B cell (primary cell): ENCODE measurements around the gene CACNA1G. TPM values are rescaled to one million over a fixed set of nuclear protein-coding genes. Genes with fewer than 3 reads are reported as not detected.

ENCODE experiments used
- ATAC-seq: fragments of 200-7000 bp; cut with Tn5 transposase; one replicate; pipeline ENCODE4 v1.10.0; 2021; ENCODE audit warnings: low read depth, mild to moderate bottlenecking, moderate number of reproducible peaks, moderate library complexity
- CTCF ChIA-PET: fragments of 350-600 bp; sonication (Branson Sonifier 250); formaldehyde crosslinking; loops from one replicate; lab custom pipeline; 2021; ENCODE audit warnings: antibody characterized with exemption, inconsistent platforms; lab: Charles Lee
- POLR2A ChIA-PET: fragments of 350-600 bp; sonication (Branson Sonifier 250); formaldehyde crosslinking; loops from one replicate; lab custom pipeline; 2021; ENCODE audit warnings: antibody characterized with exemption; lab: Charles Lee
- DNase-seq: peaks from one replicate; pipeline ENCODE4 v3.0.0; 2013
- H2AFZ ChIP-seq: 2 replicates; pipeline ENCODE4 v1.6.1; 2012; ENCODE audit warnings: mild to moderate bottlenecking, low read depth, low read length; ENCODE audit not compliant: insufficient read depth, poor library complexity, severe bottlenecking
- H3K27ac ChIP-seq, 2 donors: 1 replicate in 1 of 2; 2 replicates in 1 of 2; pipeline ENCODE4 v1.5.1; 2012 to 2013; ENCODE audit warnings: low read length in 2 of 2, mild to moderate bottlenecking in 2 of 2, moderate library complexity in 1 of 2
- H3K27me3 ChIP-seq, 4 experiments: fragments of 200-600 bp in 1 of 4; sonication (generic) in 1 of 4; replicated peaks in 1 of 4; 1 replicate in 2 of 4; 2 replicates in 2 of 4; pipeline versions ENCODE4 v1.6.1 to v1.7.0; 2013 to 2016; ENCODE audit warnings: low read length in 3 of 4, mild to moderate bottlenecking in 2 of 4, mixed read lengths in 1 of 4, moderate library complexity in 1 of 4; ENCODE audit not compliant: insufficient read depth in 4 of 4, control insufficient read depth in 3 of 4; ENCODE audit errors: control extremely low read depth in 1 of 4
- H3K36me3 ChIP-seq, 2 experiments: replicated peaks in 1 of 2; 1 replicate in 1 of 2; 2 replicates in 1 of 2; pipeline versions ENCODE4 v1.6.1 to v1.7.1; 2013; ENCODE audit warnings: low read length in 1 of 2; ENCODE audit not compliant: insufficient read depth in 2 of 2, control insufficient read depth in 1 of 2; ENCODE audit errors: control extremely low read depth in 1 of 2, extremely low read depth in 1 of 2
- H3K4me1 ChIP-seq, 2 donors: fragments of 200-600 bp in 1 of 2; sonication (generic) in 1 of 2; 1 replicate in 1 of 2; 2 replicates in 1 of 2; pipeline versions ENCODE4 v1.5.1 to v1.6.1; 2013 to 2017; ENCODE audit warnings: low read length in 2 of 2; ENCODE audit not compliant: control insufficient read depth in 2 of 2, insufficient read depth in 2 of 2
- H3K4me2 ChIP-seq: replicated peaks from 2 replicates; pipeline ENCODE3; 2012; ENCODE audit warnings: mild to moderate bottlenecking, low read depth, low read length; ENCODE audit not compliant: poor library complexity, severe bottlenecking
- H3K4me3 ChIP-seq, 5 experiments: fragments of 200-600 bp in 1 of 5; sonication (generic) in 1 of 5; 1 replicate in 3 of 5; 2 replicates in 2 of 5; pipeline versions ENCODE4 v1.5.1 to v1.7.0; 2011 to 2016; ENCODE audit warnings: low read length in 4 of 5, mild to moderate bottlenecking in 4 of 5, low read depth in 2 of 5, control low read depth in 1 of 5, moderate library complexity in 1 of 5; ENCODE audit not compliant: insufficient read depth in 1 of 5; ENCODE audit errors: control extremely low read depth in 1 of 5, extremely low read depth in 1 of 5
- H3K79me2 ChIP-seq: fragments of 200-600 bp; sonication (generic); one replicate; pipeline ENCODE4 v1.6.0; 2016; ENCODE audit warnings: low read length; ENCODE audit not compliant: control insufficient read depth, insufficient read depth
- H3K9ac ChIP-seq: fragments of 200-600 bp; sonication (generic); 2 replicates; pipeline ENCODE4 v1.6.1; 2017; ENCODE audit warnings: mild to moderate bottlenecking, low read length, moderate library complexity
- H3K9me3 ChIP-seq, 3 donors: one replicate each; pipeline versions ENCODE4 v1.6.1 to v1.7.1; 2013; ENCODE audit warnings: low read length in 2 of 3; ENCODE audit not compliant: control insufficient read depth in 2 of 3, insufficient read depth in 1 of 3; ENCODE audit errors: control extremely low read depth in 1 of 3
- H4K20me1 ChIP-seq: 2 replicates; pipeline ENCODE4 v1.6.0; 2012; ENCODE audit warnings: mild to moderate bottlenecking, low read length; ENCODE audit not compliant: insufficient read depth, control insufficient read depth, poor library complexity, severe bottlenecking
- H3K27ac Mint-ChIP-seq: one replicate; pipeline ENCODE4 v1.8.0; 2021; ENCODE audit warnings: mixed read lengths
- H3K27me3 Mint-ChIP-seq: one replicate; pipeline ENCODE4 v1.8.0; 2021; ENCODE audit warnings: mixed read lengths
- H3K4me1 Mint-ChIP-seq: one replicate; pipeline ENCODE4 v1.8.0; 2021; ENCODE audit warnings: mixed read lengths
- H3K4me3 Mint-ChIP-seq: one replicate; pipeline ENCODE4 v1.8.0; 2021; ENCODE audit warnings: mixed read lengths
- H3K9me3 Mint-ChIP-seq: one replicate; pipeline ENCODE4 v1.8.0; 2022; ENCODE audit warnings: mixed read lengths; ENCODE audit not compliant: insufficient read depth
- CTCF ChIP-seq: fragments of 200-600 bp; IDR thresholded peaks from one replicate; pipeline ENCODE4 v1.8.0; 2022; ENCODE audit warnings: antibody characterized with exemption, mild to moderate bottlenecking
- EZH2 ChIP-seq: IDR thresholded peaks from 2 replicates; pipeline ENCODE4 v1.6.1; 2012; ENCODE audit warnings: borderline replicate concordance, low read depth, mild to moderate bottlenecking, moderate library complexity, low read length; ENCODE audit not compliant: insufficient read depth, poor library complexity, severe bottlenecking
- WGBS: methylation state at CpG from one replicate; pipeline ENCODE4 v1.1.5; 2013; ENCODE audit warnings: missing lambda C conversion rate; ENCODE audit not compliant: insufficient coverage; 5-methylcytosine and 5-hydroxymethylcytosine counted together
- intact Hi-C: fragments of 100-400 bp; cut with micrococcal nuclease; formaldehyde crosslinking; loops from one replicate; pipeline ENCODE4 v1.10.0; 2022
- polyA plus RNA-seq: library from polyadenylated mRNA; depleted of rRNA; stranded (reverse); fragments of >200 nt; gene quantifications from 2 replicates; pipeline ENCODE4 v1.2.3, GENCODE V29; 2012
- total RNA-seq, 2 donors: library from RNA; stranded (reverse); fragments of 120-200 nt in 1 of 2; gene quantifications; 1 replicate in 1 of 2; 2 replicates in 1 of 2; pipeline versions ENCODE4 v1.2.3 to v1.2.4, GENCODE V29; 2013 to 2022

The CACNA1G gene
- total and polyA plus RNA-seq, 2 donors (not counting 1 experiment from before 2014, with no cell fraction given), result 0.12 TPM; not detected in 1

GRCh38 chr17:50666316-50666715 is 105.8 kb downstream of the CACNA1G start:
- H3K9me3 Mint-ChIP-seq, result no peaks in the 10 kb centered on the region
- no peak for ATAC-seq
- WGBS, result 100% methylated on average over 5 of the region's 8 CpGs

More at GRCh38 chr17:50666316-50666715, 105.8 kb downstream of the CACNA1G start:
- H3K9me3 ChIP-seq, result no peaks in the 10 kb centered on the region
- Mint-ChIP-seq H3K4me3 (no peak overlapping the region), H3K27me3 (peaks cover 18% of the 10 kb centered on the region), H3K4me1 (no peaks in the 10 kb centered on the region), H3K27ac (no peak overlapping the region)
- no peak overlapping the region for H3K9ac ChIP-seq
- H4K20me1 ChIP-seq, result no peaks in the 10 kb centered on the region
- no peak overlapping the region for H3K27ac ChIP-seq
- no peak for DNase-seq
- H3K36me3 ChIP-seq, result no peaks in the 10 kb centered on the region
- no peak overlapping the region for H3K4me2 ChIP-seq
- no peak overlapping the region for H2AFZ ChIP-seq
- intact Hi-C loops, result no loop called here
- no peak overlapping the region for H3K4me3 ChIP-seq
- CTCF ChIA-PET, result no interaction called here
- POLR2A ChIA-PET, result no interaction called here
- TF ChIP-seq EZH2 (no peak), CTCF (no peak)
- H3K4me1 ChIP-seq, result no peaks in the 10 kb centered on the region
- H3K79me2 ChIP-seq, result no peaks in the 10 kb centered on the region
- no peaks in the 10 kb centered on the region for H3K27me3 ChIP-seq
